DMS79 treated with DMSO at 0.1 percent for 48 hours (cell line): ENCODE measurements around the gene TECPR1.

Experiments
- DNase-seq: peaks from one replicate; lab custom pipeline; 2025; lab: John Stamatoyannopoulos, UW

TECPR1 gene

GRCh38 chr7:98251601-98252424 lies at the start of gene TECPR1:
TECPR1 (minus strand) TSS chr7:98252232; CDS start chr7:98246146, 6,086 bp downstream.
- DNase-seq = peak; percentile 89

GRCh38 chr7:98300595-98301372 lies 48.8 kb upstream of the TECPR1 start:
- no peak for DNase-seq

- no peak for DNase-seq
These were observed 45.7 kb upstream of the TECPR1 start for GRCh38 chr7:98297626-98298286.

- no peak for DNase-seq
These were observed 44.8 kb upstream of the TECPR1 start for GRCh38 chr7:98296833-98297232.

- DNase-seq = no peak
These were observed 43.6 kb upstream of the TECPR1 start for GRCh38 chr7:98295467-98296192.

- DNase-seq = peak; percentile 82
These were observed 42.9 kb upstream of the TECPR1 start for GRCh38 chr7:98294798-98295382.

- DNase-seq = no peak
These were observed 42.3 kb upstream of the TECPR1 start for GRCh38 chr7:98294326-98294725.

GRCh38 chr7:98293746-98294145 lies 41.7 kb upstream of the TECPR1 start:
- no peak for DNase-seq

GRCh38 chr7:98293265-98293664 lies 41.2 kb upstream of the TECPR1 start:
- DNase-seq = no peak

GRCh38 chr7:98291717-98292116 lies 39.7 kb upstream of the TECPR1 start:
- DNase-seq = no peak

- DNase-seq = no peak
These were observed 37.4 kb upstream of the TECPR1 start for GRCh38 chr7:98289333-98289875.

GRCh38 chr7:98288064-98288823 lies 36.2 kb upstream of the TECPR1 start:
- DNase-seq = no peak

- DNase-seq = no peak
These were observed 35.5 kb upstream of the TECPR1 start for GRCh38 chr7:98287486-98287959.

- DNase-seq = no peak
These were observed 34.9 kb upstream of the TECPR1 start for GRCh38 chr7:98286701-98287485.

GRCh38 chr7:98286093-98286539 lies 34.1 kb upstream of the TECPR1 start:
- DNase-seq = no peak

GRCh38 chr7:98285157-98286092 lies 33.4 kb upstream of the TECPR1 start:
- DNase-seq = no peak

GRCh38 chr7:98284335-98285036 lies 32.5 kb upstream of the TECPR1 start:
- no peak for DNase-seq

- DNase-seq = no peak
These were observed 31.8 kb upstream of the TECPR1 start for GRCh38 chr7:98283887-98284222.
